ENCODE measurements around the gene LMAN1. TPM values are rescaled to one million over a fixed set of nuclear protein-coding genes. Genes with fewer than 3 reads are reported as not detected.

The LMAN1 gene
- total and polyA plus RNA-seq, 4 experiments from 2014 or later = 36.3 to 59.6 (median 49.2) TPM

DNA sequence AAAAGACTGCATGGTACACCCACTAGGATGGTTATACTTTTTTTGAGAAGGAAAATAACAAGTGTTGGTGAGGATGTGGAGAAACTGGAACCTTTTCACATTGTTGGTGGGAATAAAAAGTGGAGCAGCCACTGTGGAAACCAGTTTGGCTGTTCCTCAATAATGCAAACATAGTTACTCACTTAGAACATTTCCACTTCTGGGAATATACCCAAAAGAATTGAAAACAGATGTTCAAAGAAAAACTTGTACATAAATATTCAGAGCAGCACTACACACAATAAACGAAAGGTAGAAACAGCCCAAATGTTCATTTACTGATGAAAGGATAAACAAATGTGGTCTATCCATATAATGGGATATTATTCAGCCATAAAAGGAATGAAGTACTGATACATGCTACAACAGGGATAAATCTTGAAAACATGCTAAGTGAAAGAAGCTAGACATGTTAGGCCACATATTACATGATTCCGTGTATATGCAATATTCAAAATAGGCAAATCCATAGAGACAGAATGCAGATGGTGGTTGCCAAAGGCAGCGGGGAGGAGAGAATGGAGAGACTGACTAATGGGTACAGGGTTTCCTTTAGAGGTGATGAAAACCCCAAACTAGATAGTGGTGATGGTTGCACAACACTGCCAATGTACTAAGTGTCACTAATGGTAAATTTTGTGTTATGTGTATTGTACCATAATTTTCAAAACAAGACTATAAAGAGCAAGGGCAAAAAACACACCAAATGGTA is 20.9 kb upstream of the LMAN1 start:
- Mint-ChIP-seq H3K4me1 (no peaks in the 10 kb centered on the region), H3K27me3 (peaks cover 10 to 27% of the 10 kb centered on the region in 2 donors), H3K9me3 (no peaks in the 10 kb centered on the region), H3K27ac (no peak overlapping the region), H3K36me3 (no peaks in the 10 kb centered on the region), H3K4me3 (no peak overlapping the region)
- DNase-seq = no peak
- Histone ChIP-seq H3K4me3 (ENCODE audit: low read length in 2 of 2) (no peak overlapping the region), H3K4me1 (ENCODE audit: insufficient read depth, low read length) (no peaks in the 10 kb centered on the region), H3K27me3 (ENCODE audit: insufficient read depth, low read length) (no peaks in the 10 kb centered on the region), H3K36me3 (ENCODE audit: insufficient read depth, low read length) (no peaks in the 10 kb centered on the region), H3K9me3 (ENCODE audit: control insufficient read depth in 1 of 2, low read length in 2 of 2) (no peaks in the 10 kb centered on the region), H3K27ac (ENCODE audit: low read depth, low read length) (no peak overlapping the region)
- ChIA-PET POLR2A (ENCODE audit: partially characterized antibody) (no interaction called here), CTCF (ENCODE audit: partially characterized antibody) (no interaction called here)
- intact Hi-C loops (cut with micrococcal nuclease) = no loop called here

DNA sequence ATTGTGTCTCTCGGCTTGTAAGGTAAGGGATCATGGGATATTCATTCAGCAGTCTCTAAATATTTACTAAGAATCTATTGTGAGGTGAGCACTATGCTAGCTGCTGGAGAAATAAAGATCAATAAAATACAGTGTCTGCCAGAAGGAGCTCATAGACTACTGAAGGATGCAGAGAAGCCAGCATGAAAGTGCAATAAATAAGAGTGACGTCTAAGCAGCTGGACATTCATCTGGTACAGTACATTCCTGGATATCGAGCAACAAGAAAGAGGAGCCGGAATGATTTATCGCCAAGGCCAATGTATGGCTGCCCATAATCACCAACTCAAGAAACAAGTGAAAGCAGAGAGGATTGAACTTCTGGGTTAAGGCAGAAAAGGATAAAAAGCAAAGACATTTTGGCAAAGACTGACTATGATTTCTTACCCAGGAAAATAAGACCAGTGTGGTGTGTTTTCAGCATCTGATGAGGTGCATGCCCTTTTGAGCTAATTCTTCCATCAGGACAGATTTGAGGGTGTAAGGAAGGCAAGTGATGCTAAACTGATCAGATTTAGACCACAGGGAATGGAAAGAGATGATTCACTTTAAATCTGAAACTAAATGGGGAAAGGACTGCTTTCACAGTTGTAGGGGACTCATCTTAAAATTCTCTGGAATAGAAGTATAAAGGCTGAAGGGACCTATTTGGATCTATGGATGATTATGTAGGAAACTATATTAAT is 18.7 kb upstream of the LMAN1 start:
- no peaks in the 10 kb centered on the region for H3K27me3 ChIP-seq (ENCODE audit: insufficient read depth, low read length)
- no peaks in the 10 kb centered on the region for H3K36me3 ChIP-seq (ENCODE audit: insufficient read depth, low read length)
- Mint-ChIP-seq H3K27me3 (peaks cover 10 to 43% of the 10 kb centered on the region in 2 donors), H3K27ac (no peak overlapping the region), H3K4me1 (no peaks in the 10 kb centered on the region), H3K4me3 (no peak overlapping the region), H3K36me3 (no peaks in the 10 kb centered on the region), H3K9me3 (no peaks in the 10 kb centered on the region)
- no peaks in the 10 kb centered on the region for H3K9me3 ChIP-seq (ENCODE audit: control insufficient read depth in 1 of 2, low read length in 2 of 2)
- ChIA-PET CTCF (ENCODE audit: partially characterized antibody) (no interaction called here), POLR2A (ENCODE audit: partially characterized antibody) (no interaction called here)
- H3K4me3 ChIP-seq (ENCODE audit: low read length in 2 of 2) = no peak overlapping the region
- no peak overlapping the region for H3K27ac ChIP-seq (ENCODE audit: low read depth, low read length)
- no peak for DNase-seq
- intact Hi-C loops (cut with micrococcal nuclease) = no loop called here
- no peaks in the 10 kb centered on the region for H3K4me1 ChIP-seq (ENCODE audit: insufficient read depth, low read length)

DNA sequence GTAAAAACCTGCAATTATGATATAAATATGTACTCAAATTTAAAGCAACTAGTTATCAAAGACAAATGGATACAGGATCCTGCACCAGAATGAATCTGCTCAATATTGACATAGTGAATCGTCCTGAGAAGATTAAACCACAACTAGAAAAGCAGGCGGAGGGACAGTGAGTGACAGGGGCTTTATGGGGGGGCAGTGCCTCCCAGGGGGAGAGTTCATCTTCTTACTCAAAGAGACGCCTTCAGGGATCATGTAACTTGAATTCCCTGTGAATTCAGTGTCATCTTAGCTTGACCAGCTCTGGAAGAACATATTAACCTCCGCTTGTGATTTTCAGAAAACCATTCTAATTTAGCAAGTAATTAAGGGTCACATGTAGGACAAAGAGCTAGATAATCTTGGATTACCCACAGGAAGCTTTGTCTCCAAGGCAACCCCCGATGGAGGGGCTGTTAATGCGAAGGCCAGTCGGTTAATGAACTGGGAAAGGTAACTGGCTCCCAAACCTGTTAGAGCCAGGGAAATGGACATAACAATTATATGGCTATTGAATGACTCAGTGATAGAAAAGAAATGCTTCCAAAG is 17.4 kb upstream of the LMAN1 start:
- Histone ChIP-seq H3K27ac (ENCODE audit: low read depth, low read length) (no peak overlapping the region), H3K27me3 (ENCODE audit: insufficient read depth, low read length) (no peaks in the 10 kb centered on the region), H3K36me3 (ENCODE audit: insufficient read depth, low read length) (no peaks in the 10 kb centered on the region), H3K9me3 (ENCODE audit: control insufficient read depth in 1 of 2, low read length in 2 of 2) (no peaks in the 10 kb centered on the region), H3K4me3 (ENCODE audit: low read length in 2 of 2) (no peak overlapping the region), H3K4me1 (ENCODE audit: insufficient read depth, low read length) (no peaks in the 10 kb centered on the region)
- Mint-ChIP-seq H3K27ac (no peak overlapping the region), H3K4me1 (no peaks in the 10 kb centered on the region), H3K9me3 (no peaks in the 10 kb centered on the region), H3K36me3 (no peaks in the 10 kb centered on the region), H3K27me3 (peaks cover 19 to 48% of the 10 kb centered on the region in 2 donors), H3K4me3 (no peak overlapping the region)
- no peak for DNase-seq
- ChIA-PET POLR2A (ENCODE audit: partially characterized antibody) (no interaction called here), CTCF (ENCODE audit: partially characterized antibody) (no interaction called here)
- intact Hi-C loops (cut with micrococcal nuclease) = no loop called here

DNA sequence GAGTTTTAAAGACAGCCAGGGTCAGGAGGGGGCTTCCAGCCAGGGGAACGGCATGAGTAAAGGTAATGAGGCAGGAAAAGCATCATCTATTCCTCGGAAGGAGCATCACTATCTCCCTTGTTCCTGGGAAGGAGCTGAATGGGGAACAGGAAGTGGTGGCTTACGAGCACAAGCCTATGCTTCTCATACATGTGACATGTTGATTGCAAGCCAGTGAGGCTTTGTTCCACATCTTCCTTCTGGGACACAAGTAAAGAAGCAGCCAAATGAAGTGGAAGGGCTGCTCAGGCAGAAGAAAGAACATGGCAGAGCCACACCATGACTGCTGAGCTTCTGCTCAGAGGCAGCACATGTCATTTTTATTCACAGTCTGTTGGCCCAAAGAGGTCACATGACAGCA is 15.1 kb upstream of the LMAN1 start:
- H3K27me3 ChIP-seq (ENCODE audit: insufficient read depth, low read length) = no peaks in the 10 kb centered on the region
- Mint-ChIP-seq H3K36me3 (no peaks in the 10 kb centered on the region), H3K27ac (no peak overlapping the region), H3K9me3 (no peaks in the 10 kb centered on the region), H3K4me3 (no peak overlapping the region), H3K4me1 (no peaks in the 10 kb centered on the region), H3K27me3 (peaks cover 16 to 37% of the 10 kb centered on the region in 2 donors)
- no peak overlapping the region for H3K4me3 ChIP-seq (ENCODE audit: low read length in 2 of 2)
- no peaks in the 10 kb centered on the region for H3K36me3 ChIP-seq (ENCODE audit: insufficient read depth, low read length)
- intact Hi-C loops (cut with micrococcal nuclease) = no loop called here
- no peaks in the 10 kb centered on the region for H3K4me1 ChIP-seq (ENCODE audit: insufficient read depth, low read length)
- CTCF ChIA-PET (ENCODE audit: partially characterized antibody) = no interaction called here
- H3K27ac ChIP-seq (ENCODE audit: low read depth, low read length) = no peak overlapping the region
- DNase-seq = no peak
- H3K9me3 ChIP-seq (ENCODE audit: control insufficient read depth in 1 of 2, low read length in 2 of 2) = no peaks in the 10 kb centered on the region
- POLR2A ChIA-PET (ENCODE audit: partially characterized antibody) = no interaction called here

DNA sequence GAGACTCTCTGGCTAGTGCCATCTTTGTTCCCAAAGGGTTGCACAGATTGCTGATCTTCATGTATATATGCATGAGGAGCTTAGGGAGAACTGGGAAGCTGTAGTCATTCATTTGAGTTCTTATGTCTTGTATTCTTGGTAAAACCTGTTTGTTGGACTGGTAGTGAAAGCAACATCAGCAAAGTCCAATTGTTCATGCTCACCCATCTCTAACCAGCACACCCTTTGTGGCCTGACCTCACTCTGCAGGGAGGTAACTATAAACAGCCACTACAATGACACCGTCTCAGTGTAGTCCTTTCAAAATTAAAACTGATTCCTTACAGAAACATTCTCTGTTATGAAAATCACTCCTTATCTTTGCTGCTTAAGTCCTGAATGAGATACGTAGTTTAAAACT is 13.9 kb upstream of the LMAN1 start:
- DNase-seq = no peak
- H3K27ac Mint-ChIP-seq = no peak overlapping the region
- Histone ChIP-seq H3K4me1 (ENCODE audit: insufficient read depth, low read length) (no peaks in the 10 kb centered on the region), H3K4me3 (ENCODE audit: low read length in 2 of 2) (no peak overlapping the region), H3K27ac (ENCODE audit: low read depth, low read length) (no peak overlapping the region), H3K27me3 (ENCODE audit: insufficient read depth, low read length) (no peaks in the 10 kb centered on the region), H3K36me3 (ENCODE audit: insufficient read depth, low read length) (no peaks in the 10 kb centered on the region), H3K9me3 (ENCODE audit: control insufficient read depth in 1 of 2, low read length in 2 of 2) (no peaks in the 10 kb centered on the region)
- H3K4me1 Mint-ChIP-seq = no peaks in the 10 kb centered on the region
- H3K4me3 Mint-ChIP-seq = no peak overlapping the region
- H3K9me3 Mint-ChIP-seq = no peaks in the 10 kb centered on the region
- no peaks in the 10 kb centered on the region for H3K36me3 Mint-ChIP-seq
- H3K27me3 Mint-ChIP-seq = peaks cover 13 to 32% of the 10 kb centered on the region in 2 donors
- CTCF ChIA-PET (ENCODE audit: partially characterized antibody) = no interaction called here
- intact Hi-C loops (cut with micrococcal nuclease) = no loop called here
- POLR2A ChIA-PET (ENCODE audit: partially characterized antibody) = no interaction called here

DNA sequence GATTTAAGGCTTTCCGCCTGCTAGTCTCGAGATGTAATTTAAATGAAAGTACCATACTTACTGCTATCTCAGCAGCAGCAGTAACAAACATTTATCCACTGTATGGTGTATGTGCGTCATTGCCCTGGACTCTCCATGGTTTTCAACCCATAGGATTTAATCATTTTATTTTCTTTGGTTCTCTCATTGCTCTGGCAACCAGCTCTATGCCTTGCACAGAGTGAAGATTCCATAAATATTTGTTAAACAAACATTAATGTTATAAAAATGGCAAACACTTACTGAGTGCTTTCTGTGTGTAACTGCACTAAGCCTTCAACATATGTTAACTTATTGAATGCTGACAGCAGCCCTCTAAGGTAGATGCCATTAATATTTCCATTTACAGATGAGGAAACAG is 1.3 kb upstream of the LMAN1 start:
- peak overlapping the region; percentile 1 to 100 (median 90) for H3K4me3 Mint-ChIP-seq
- Histone ChIP-seq H3K27ac (ENCODE audit: low read depth, low read length) (no peak overlapping the region), H3K9me3 (ENCODE audit: control insufficient read depth in 1 of 2, low read length in 2 of 2) (no peaks in the 10 kb centered on the region), H3K4me1 (ENCODE audit: insufficient read depth, low read length) (peaks cover 38% of the 10 kb centered on the region), H3K36me3 (ENCODE audit: insufficient read depth, low read length) (no peaks in the 10 kb centered on the region), H3K4me3 (ENCODE audit: low read length in 2 of 2) (peak overlapping the region in 1 of 2 donors; percentile 76), H3K27me3 (ENCODE audit: insufficient read depth, low read length) (no peaks in the 10 kb centered on the region)
- intact Hi-C loops (cut with micrococcal nuclease) = no loop called here
- POLR2A ChIA-PET (ENCODE audit: partially characterized antibody) = no interaction called here
- H3K27me3 Mint-ChIP-seq = peaks cover 0 to 2% of the 10 kb centered on the region in 2 donors
- peaks cover 0 to 11% of the 10 kb centered on the region in 2 donors for H3K36me3 Mint-ChIP-seq
- peak overlapping the region in 3 of 7 donors; percentile 22 to 92 (median 46) for H3K27ac Mint-ChIP-seq
- CTCF ChIA-PET (ENCODE audit: partially characterized antibody) = no interaction called here
- H3K9me3 Mint-ChIP-seq = no peaks in the 10 kb centered on the region
- DNase-seq = no peak
- H3K4me1 Mint-ChIP-seq = peaks cover 22 to 43% (median 31%) of the 10 kb centered on the region in 4 donors

DNA sequence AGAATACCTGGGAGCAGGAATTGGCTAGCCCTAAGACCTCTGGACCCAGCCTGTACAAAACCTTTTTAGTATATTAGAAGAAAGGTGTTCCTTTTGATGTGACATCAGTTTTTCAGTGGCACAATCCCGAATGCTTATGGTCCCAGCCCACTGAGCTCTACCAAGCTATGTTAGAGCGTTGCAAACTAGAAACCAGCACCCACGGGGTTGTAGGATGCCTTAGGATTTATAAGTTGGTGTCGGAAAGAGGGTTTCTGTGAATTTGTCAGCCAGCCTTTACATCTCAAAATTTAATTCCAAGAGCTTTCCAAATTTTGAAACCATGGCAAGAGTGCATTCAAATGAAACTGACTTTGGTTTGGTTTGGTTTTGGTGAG is 499 bp upstream of the LMAN1 start:
- H3K27ac Mint-ChIP-seq = peak overlapping the region; percentile 14 to 92 (median 76)
- CTCF ChIA-PET (ENCODE audit: partially characterized antibody) = interaction anchor here (0.9 to 1.7 kb wide), 3 partner anchors 42 to 274 kb away, joined by 3 to 6 read pairs (median 3); no protein-coding TSS in a partner anchor
- no peak for DNase-seq

More for the DNA sequence above, 499 bp upstream of the LMAN1 start:
- Mint-ChIP-seq H3K36me3 (peaks cover 3 to 18% of the 10 kb centered on the region in 2 donors), H3K4me1 (peaks cover 23 to 51% (median 34%) of the 10 kb centered on the region in 4 donors), H3K4me3 (peak overlapping the region; percentile 84 to 100 (median 94)), H3K9me3 (no peaks in the 10 kb centered on the region), H3K27me3 (peaks cover 0 to 2% of the 10 kb centered on the region in 2 donors)
- Histone ChIP-seq H3K27me3 (ENCODE audit: insufficient read depth, low read length) (no peaks in the 10 kb centered on the region), H3K36me3 (ENCODE audit: insufficient read depth, low read length) (no peaks in the 10 kb centered on the region), H3K9me3 (ENCODE audit: control insufficient read depth in 1 of 2, low read length in 2 of 2) (no peaks in the 10 kb centered on the region), H3K27ac (ENCODE audit: low read depth, low read length) (peak overlapping the region; percentile 95), H3K4me3 (ENCODE audit: low read length in 2 of 2) (peak overlapping the region; percentile 76 to 92), H3K4me1 (ENCODE audit: insufficient read depth, low read length) (peaks cover 38% of the 10 kb centered on the region)
- POLR2A ChIA-PET (ENCODE audit: partially characterized antibody) = interaction anchor here (0.9 kb wide), 1 partner anchor 540 kb away, joined by 4 read pairs; the partner anchor contains the start of gene PMAIP1
- intact Hi-C loops (cut with micrococcal nuclease) = loop anchor here (1.0 to 5.0 kb wide), 5 partner anchors 8 to 687 kb away; partner anchors contain the start of genes MALT1, PMAIP1 and SEC11C
